Stimulated activated memory B cell treated with anti-CD40 and anti-IgM and Interleukin-4, amounts not matched to agents 10 μg/mL and 1 μg/mL and 100 μg/mL, for 72 hours (primary cell): ENCODE measurements around the gene AP3B2.

ENCODE experiments used
- ATAC-seq: fragments of 150-1000 bp; cut with Tn5 transposase; 2 replicates; pipeline ENCODE4 v1.10.0; 2021
- H3K27ac Mint-ChIP-seq: one replicate; pipeline ENCODE4 v1.8.0; 2022; ENCODE audit warnings: mild to moderate bottlenecking, mixed read lengths
- H3K27me3 Mint-ChIP-seq: one replicate; pipeline ENCODE4 v1.8.0; 2022; ENCODE audit warnings: mixed read lengths
- H3K36me3 Mint-ChIP-seq: one replicate; pipeline ENCODE4 v1.8.0; 2022; ENCODE audit warnings: mixed read lengths
- H3K4me1 Mint-ChIP-seq: one replicate; pipeline ENCODE4 v1.8.0; 2022; ENCODE audit warnings: mixed read lengths
- H3K4me3 Mint-ChIP-seq: one replicate; pipeline ENCODE4 v1.8.0; 2022; ENCODE audit warnings: mild to moderate bottlenecking, moderate library complexity, mixed read lengths
- H3K9me3 Mint-ChIP-seq: one replicate; pipeline ENCODE4 v1.8.0; 2022; ENCODE audit warnings: mixed read lengths

Gene AP3B2

GRCh38 chr15:82674873-82675272 is 34.8 kb downstream of the AP3B2 start:
- no peak for ATAC-seq
- Mint-ChIP-seq H3K9me3 (no peaks in the 10 kb centered on the region), H3K27me3 (no peaks in the 10 kb centered on the region), H3K27ac (no peak overlapping the region), H3K4me1 (peaks cover 2% of the 10 kb centered on the region), H3K36me3 (no peaks in the 10 kb centered on the region), H3K4me3 (no peak overlapping the region)

- Mint-ChIP-seq H3K4me1 (no peaks in the 10 kb centered on the region), H3K4me3 (no peak overlapping the region), H3K9me3 (no peaks in the 10 kb centered on the region), H3K27me3 (peaks cover 31% of the 10 kb centered on the region), H3K27ac (no peak overlapping the region), H3K36me3 (no peaks in the 10 kb centered on the region)
- no peak for ATAC-seq
Observed at GRCh38 chr15:82670699-82671098, 39.0 kb downstream of the AP3B2 start.

DNA sequence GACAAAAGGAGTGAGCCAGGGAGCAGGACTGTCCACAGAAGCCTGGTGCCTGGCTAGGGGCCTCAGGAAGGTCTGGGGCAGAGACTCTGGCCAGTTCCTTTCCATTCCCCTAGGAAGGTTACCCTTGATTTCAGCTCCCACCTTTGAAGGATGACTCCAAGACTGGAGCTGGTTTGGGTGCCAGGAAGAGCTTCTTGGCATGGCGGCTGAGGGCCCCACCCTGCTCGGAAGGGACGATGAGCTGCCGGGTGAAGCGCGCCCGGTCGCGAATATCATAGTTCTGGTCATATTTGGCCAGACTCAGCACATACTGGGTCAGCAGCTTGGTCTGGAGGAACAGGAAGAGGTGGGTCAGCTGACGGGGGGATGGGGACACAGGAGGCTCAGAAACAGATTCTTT is 43.1 kb downstream of the AP3B2 start:
- ATAC-seq = no peak
- Mint-ChIP-seq H3K36me3 (no peaks in the 10 kb centered on the region), H3K9me3 (no peaks in the 10 kb centered on the region), H3K27ac (no peak overlapping the region), H3K4me1 (no peaks in the 10 kb centered on the region), H3K4me3 (no peak overlapping the region), H3K27me3 (peaks cover 69% of the 10 kb centered on the region)

DNA sequence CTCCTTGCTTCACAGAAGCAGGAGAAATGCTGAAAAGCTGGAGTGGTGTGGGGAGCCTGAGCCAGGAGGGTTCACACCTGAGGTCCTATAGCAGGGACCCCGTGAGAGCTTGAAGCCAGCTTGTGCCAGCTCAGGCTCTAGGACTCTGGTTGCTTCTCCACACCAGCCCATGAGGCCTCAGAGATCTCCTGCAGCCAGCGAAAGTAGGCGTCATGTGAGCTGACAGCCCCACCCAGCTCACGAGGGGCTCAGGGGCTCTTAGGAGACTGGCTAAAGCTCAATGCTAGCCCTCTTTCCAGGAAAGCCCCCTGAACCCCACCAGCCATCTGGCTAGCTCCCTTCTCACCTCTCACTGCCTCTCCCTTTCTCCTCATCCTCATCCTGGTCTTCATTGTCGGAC is 45.7 kb downstream of the AP3B2 start:
- H3K27me3 Mint-ChIP-seq = peaks cover 86% of the 10 kb centered on the region
- H3K27ac Mint-ChIP-seq = no peak overlapping the region
- no peaks in the 10 kb centered on the region for H3K4me1 Mint-ChIP-seq
- no peaks in the 10 kb centered on the region for H3K9me3 Mint-ChIP-seq
- no peak for ATAC-seq
- no peak overlapping the region for H3K4me3 Mint-ChIP-seq
- H3K36me3 Mint-ChIP-seq = no peaks in the 10 kb centered on the region

- Mint-ChIP-seq H3K9me3 (no peaks in the 10 kb centered on the region), H3K27ac (no peak overlapping the region), H3K36me3 (no peaks in the 10 kb centered on the region), H3K4me3 (no peak overlapping the region), H3K4me1 (no peaks in the 10 kb centered on the region), H3K27me3 (peaks cover 81% of the 10 kb centered on the region)
- ATAC-seq = no peak
Observed at GRCh38 chr15:82663186-82663600, 46.5 kb downstream of the AP3B2 start.

DNA sequence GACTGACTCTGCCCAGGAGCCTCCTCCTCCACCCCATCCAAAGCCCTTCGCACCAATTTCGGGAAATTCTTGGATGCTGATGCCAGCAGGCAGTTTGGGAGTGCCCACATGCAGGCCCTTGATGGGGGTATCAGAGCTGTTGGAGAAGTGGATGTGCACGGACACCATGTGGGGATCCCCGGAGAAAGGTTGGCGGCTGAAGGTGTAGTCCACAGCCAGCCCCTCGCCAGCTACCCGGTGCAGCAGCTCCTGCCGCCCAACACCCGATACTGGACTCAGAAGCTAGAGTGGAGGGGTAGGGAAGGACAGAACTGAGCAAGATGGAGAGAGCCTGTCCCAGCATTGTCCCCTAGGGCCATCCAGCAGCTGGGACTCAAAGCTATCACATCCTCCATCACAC is 47.0 kb downstream of the AP3B2 start:
- ATAC-seq = no peak
- Mint-ChIP-seq H3K27ac (no peak overlapping the region), H3K4me3 (no peak overlapping the region), H3K36me3 (no peaks in the 10 kb centered on the region), H3K9me3 (no peaks in the 10 kb centered on the region), H3K4me1 (no peaks in the 10 kb centered on the region), H3K27me3 (peaks cover 76% of the 10 kb centered on the region)

GRCh38 chr15:82660378-82660777 is 49.3 kb downstream of the AP3B2 start:
- H3K4me1 Mint-ChIP-seq = no peaks in the 10 kb centered on the region
- no peak for ATAC-seq
- H3K27me3 Mint-ChIP-seq = peaks cover 76% of the 10 kb centered on the region
- H3K9me3 Mint-ChIP-seq = no peaks in the 10 kb centered on the region
- H3K27ac Mint-ChIP-seq = no peak overlapping the region
- H3K36me3 Mint-ChIP-seq = no peaks in the 10 kb centered on the region
- no peak overlapping the region for H3K4me3 Mint-ChIP-seq

DNA sequence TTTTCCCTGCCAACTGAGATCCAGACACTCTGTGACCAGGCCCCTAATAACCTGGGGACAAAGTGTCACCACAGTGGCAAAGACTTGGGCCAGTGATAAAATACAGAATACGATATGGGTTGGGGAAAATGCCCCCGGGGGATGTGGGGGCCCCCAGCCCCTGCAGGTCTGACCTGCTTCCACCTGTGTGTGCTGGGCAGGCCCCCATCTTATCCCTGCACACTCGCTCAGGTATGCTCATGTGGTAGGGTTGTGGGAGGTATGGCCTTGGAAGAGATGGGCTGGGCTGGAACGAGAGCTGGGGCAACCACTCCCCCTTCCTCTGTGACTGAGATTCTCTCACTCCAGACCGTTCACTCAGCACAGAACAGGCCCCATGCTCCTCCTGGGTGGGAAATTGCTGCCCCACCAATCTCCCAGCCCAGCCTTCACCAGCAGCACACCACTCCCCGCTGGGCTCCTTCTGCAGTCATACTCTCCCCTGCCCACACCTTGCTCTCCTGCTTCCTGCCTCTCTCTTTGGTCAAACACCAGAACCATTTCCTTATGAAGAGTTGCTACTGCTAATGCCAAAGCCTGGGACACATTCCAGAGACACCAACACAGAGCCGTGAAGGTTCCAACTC is 52.9 kb downstream of the AP3B2 start:
- Mint-ChIP-seq H3K36me3 (no peaks in the 10 kb centered on the region), H3K9me3 (no peaks in the 10 kb centered on the region), H3K4me1 (no peaks in the 10 kb centered on the region), H3K27me3 (peaks cover 76% of the 10 kb centered on the region), H3K27ac (no peak overlapping the region), H3K4me3 (no peak overlapping the region)
- ATAC-seq = no peak

GRCh38 chr15:82655606-82656005 is 54.1 kb downstream of the AP3B2 start:
- no peak for ATAC-seq
- Mint-ChIP-seq H3K4me1 (no peaks in the 10 kb centered on the region), H3K27me3 (peaks cover 77% of the 10 kb centered on the region), H3K27ac (no peak overlapping the region), H3K4me3 (no peak overlapping the region), H3K9me3 (no peaks in the 10 kb centered on the region), H3K36me3 (no peaks in the 10 kb centered on the region)

DNA sequence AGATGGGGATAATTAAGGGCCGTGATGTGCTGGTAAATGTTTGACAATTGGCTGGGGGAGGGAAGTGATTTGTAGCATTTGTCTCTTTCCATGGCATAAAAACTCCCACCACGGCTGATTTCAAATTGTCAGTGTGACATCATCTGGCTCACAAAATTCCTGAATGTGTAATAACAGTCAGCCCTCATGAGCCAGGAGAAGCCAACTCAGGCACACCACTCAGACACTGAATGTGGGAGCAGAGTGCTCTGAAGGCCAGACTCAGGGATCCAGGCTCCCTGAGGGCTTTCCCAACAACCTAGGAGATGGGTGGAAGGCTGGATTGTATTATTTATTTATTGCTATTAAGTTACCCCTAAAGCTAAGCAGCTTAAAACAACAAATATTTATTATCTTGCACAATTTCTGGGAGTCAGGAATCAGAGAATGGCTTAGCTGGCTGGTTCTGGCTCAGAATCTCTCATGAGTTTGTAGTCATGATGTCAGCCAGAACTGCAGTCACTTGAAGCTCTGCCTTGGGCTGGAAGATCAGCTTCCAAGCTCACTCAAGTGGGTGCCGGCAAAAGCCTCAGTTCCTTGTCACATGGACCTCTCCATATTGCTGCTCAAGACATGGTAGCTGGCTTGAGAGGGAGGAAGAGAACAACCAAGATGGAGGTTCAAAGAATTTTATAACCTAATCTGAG is 56.0 kb downstream of the AP3B2 start:
- Mint-ChIP-seq H3K36me3 (no peaks in the 10 kb centered on the region), H3K9me3 (no peaks in the 10 kb centered on the region), H3K27me3 (peaks cover 81% of the 10 kb centered on the region), H3K27ac (no peak overlapping the region), H3K4me3 (no peak overlapping the region), H3K4me1 (peaks cover 8% of the 10 kb centered on the region)
- ATAC-seq = no peak

GRCh38 chr15:82651708-82652107 is 58.0 kb downstream of the AP3B2 start:
- H3K36me3 Mint-ChIP-seq = no peaks in the 10 kb centered on the region
- H3K4me3 Mint-ChIP-seq = no peak overlapping the region
- no peak overlapping the region for H3K27ac Mint-ChIP-seq
- ATAC-seq = no peak
- no peaks in the 10 kb centered on the region for H3K9me3 Mint-ChIP-seq
- H3K27me3 Mint-ChIP-seq = peaks cover 86% of the 10 kb centered on the region
- peaks cover 14% of the 10 kb centered on the region for H3K4me1 Mint-ChIP-seq

DNA sequence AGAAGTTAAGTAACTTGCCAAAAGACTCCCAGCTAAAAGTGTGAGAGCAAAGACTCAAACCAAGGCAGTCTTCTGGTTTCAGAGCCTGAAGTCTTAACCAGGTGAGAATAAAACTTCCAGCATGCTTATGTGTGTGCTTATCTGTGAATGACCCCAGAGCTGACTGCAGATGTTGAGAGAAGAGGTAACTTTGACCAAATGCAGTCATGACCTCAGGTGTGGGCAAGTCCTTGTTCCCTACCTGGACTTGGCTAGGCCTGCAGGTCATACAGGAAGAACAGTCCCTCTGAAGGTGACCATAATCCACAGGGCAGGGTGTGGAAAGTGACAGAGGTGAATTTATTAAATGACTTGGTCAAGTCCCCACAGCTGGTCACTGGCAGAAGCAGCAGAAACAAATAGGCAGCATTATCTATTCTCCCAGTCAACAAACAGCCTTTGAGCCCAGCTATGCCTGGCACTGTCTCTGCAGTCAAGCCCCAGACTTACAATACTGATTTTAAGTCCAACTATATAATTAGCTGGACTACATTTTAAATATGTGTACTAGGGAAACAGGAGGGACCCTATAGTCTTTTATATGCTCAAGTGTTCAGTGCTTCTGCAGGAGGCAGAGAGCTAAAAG is 59.5 kb downstream of the AP3B2 start:
- no peaks in the 10 kb centered on the region for H3K36me3 Mint-ChIP-seq
- no peak overlapping the region for H3K27ac Mint-ChIP-seq
- H3K9me3 Mint-ChIP-seq = no peaks in the 10 kb centered on the region
- no peak overlapping the region for H3K4me3 Mint-ChIP-seq
- peaks cover 20% of the 10 kb centered on the region for H3K4me1 Mint-ChIP-seq
- H3K27me3 Mint-ChIP-seq = peaks cover 84% of the 10 kb centered on the region
- ATAC-seq = no peak

GRCh38 chr15:82649226-82649999 is 60.3 kb downstream of the AP3B2 start:
- peaks cover 84% of the 10 kb centered on the region for H3K27me3 Mint-ChIP-seq

GRCh38 chr15:82648257-82649103 is 61.2 kb downstream of the AP3B2 start:
- no peak for ATAC-seq
- Mint-ChIP-seq H3K4me3 (peak overlapping the region; percentile 55), H3K36me3 (no peaks in the 10 kb centered on the region), H3K27ac (no peak overlapping the region), H3K27me3 (peaks cover 83% of the 10 kb centered on the region), H3K9me3 (no peaks in the 10 kb centered on the region), H3K4me1 (peaks cover 20% of the 10 kb centered on the region)

More at GRCh38 chr15:82649226-82649999, 60.3 kb downstream of the AP3B2 start:
- ATAC-seq = peak; percentile 35
- Mint-ChIP-seq H3K27ac (no peak overlapping the region), H3K36me3 (no peaks in the 10 kb centered on the region), H3K9me3 (no peaks in the 10 kb centered on the region), H3K4me3 (no peak overlapping the region), H3K4me1 (peaks cover 20% of the 10 kb centered on the region)

GRCh38 chr15:82647835-82648256 is 61.8 kb downstream of the AP3B2 start:
- peak; percentile 67 for ATAC-seq
- peak overlapping the region; percentile 55 for H3K4me3 Mint-ChIP-seq
- no peak overlapping the region for H3K27ac Mint-ChIP-seq

More at GRCh38 chr15:82647835-82648256, 61.8 kb downstream of the AP3B2 start:
- Mint-ChIP-seq H3K27me3 (peaks cover 76% of the 10 kb centered on the region), H3K4me1 (peaks cover 20% of the 10 kb centered on the region), H3K9me3 (no peaks in the 10 kb centered on the region), H3K36me3 (no peaks in the 10 kb centered on the region)
